NCI-H1694 treated with DMSO at 0.1 percent for 48 hours (cell line): ENCODE data around the gene RYK.
"Not testable (repeated sequence)": the region's sequence is repeated elsewhere in the genome, so short reads cannot be mapped to it uniquely, and the experiment has no call there.

Experiments
- DNase-seq: peaks from one replicate; lab custom pipeline; 2025; lab: John Stamatoyannopoulos, UW

Gene RYK

DNA sequence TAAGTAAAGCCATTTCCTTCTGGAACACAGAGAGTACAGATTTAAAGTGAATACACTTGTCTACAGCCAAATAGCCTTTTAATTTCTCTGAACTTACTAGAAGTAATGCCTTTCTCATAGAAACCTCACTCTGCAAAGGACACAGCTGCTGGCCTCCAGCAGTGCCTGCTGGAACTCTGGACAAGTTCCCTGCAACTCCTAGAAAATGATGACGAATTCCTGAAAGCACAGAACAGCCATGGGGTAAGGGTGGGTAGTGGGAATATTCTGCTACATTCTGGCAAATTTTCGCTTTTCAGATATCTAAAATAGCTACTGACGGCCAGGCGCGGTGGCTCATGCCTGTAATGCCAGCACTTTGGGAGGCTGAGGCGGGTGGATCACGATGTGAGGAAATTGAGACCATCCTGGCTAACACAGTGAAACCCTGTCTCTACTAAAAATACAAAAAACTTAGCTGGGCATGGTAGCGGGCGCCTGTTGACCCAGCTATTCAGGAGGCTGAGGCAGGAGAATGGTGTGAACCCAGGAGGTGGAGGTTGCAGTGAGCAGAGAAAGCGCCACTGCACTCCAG is 34.4 kb downstream of the RYK start:
- DNase-seq, result no peak

- no peak for DNase-seq
These were observed 36.4 kb downstream of the RYK start for GRCh38 chr3:134214239-134214638.

GRCh38 chr3:134212967-134213665 is 37.5 kb downstream of the RYK start:
- DNase-seq, result peak; percentile 42

GRCh38 chr3:134211797-134212196 is 38.9 kb downstream of the RYK start:
- DNase-seq, result peak; percentile 24

- peak; percentile 1 for DNase-seq
These were observed 45.2 kb downstream of the RYK start for GRCh38 chr3:134205451-134205850.

DNA sequence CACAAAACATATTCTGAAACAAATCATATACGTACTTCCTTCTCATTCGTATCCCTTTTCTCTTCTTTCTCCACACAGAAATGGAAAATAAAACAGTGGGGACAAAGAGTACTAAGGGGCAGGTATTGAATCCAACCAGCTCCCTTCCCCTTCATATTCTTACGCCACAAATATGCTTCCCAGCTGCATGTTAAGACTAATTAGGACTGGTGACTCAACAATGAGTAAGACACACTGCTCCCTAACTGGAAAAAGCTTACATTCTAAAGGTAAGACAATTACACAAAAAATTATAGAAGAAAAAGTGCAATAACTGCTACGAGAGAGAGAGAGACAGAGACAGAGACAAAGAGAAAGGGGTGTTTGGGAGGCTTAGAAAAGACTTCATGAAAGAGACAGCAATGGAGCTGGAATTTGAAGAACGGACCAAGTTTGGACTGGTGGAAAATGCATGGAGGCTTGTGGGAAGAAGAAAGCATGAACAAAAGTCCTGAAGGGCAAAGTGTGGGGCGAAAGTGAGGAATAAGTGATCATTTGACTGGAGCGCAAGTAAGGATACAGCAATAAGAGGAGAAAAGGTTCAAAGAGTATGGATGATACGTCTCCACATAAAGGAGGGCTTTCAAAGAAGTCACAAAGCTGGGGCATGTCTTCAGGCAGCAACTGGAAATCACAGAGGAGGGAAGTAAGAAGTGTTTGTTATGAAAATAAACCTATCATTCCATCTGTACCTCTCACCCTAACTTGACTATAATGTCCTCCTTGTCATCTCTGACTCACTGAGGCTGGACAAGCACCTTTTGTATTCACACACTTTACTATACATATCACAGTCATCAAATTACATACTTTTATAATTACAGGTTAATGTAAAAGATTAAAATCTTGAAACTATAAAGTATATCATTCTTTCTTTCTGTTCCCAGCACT is 49.2 kb downstream of the RYK start:
- no peak for DNase-seq

- DNase-seq, result not testable (repeated sequence)
These were observed 50.8 kb downstream of the RYK start for GRCh38 chr3:134199880-134200279.

DNA sequence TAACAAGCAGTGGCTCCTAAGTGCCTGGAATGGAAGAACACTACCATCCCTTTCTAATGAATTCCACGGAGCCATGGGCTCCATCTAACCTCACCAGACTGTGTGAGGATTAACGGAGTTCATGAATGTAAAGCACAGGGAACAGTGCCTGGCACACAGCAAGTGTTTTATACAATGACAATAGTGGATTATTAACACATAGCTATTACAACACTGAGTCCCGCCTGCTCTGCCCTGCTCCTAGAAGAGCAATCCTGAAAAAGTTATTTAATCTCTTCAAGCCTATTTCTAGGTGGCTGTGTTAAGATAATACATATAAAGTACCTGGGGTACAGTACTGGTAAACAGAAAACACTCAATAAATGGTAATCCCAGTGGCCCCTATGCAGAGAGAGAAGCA is 51.4 kb downstream of the RYK start:
- no peak for DNase-seq

DNA sequence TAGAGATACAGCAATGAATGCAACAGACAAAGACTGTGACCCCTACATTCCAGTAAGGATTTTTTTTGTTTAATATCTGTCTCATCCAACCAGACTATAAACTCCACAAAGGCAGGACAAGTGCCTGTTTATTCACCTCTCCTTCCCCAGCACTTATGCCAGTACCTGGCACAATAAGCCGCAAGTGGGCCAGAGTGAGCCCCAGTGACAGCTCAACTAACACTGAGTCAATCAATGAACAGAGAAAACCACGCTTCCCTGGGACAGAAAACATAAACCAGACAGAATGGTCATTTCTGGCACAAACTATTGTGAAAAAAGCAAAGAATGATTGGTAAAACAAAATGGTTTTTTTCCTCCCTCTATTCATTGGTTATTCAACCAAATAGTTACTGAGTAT is 52.2 kb downstream of the RYK start:
- DNase-seq, result no peak

GRCh38 chr3:134197681-134198261 is 52.9 kb downstream of the RYK start:
- peak; percentile 67 for DNase-seq

GRCh38 chr3:134194247-134194646 is 56.4 kb downstream of the RYK start:
- DNase-seq, result no peak

- DNase-seq, result no peak
These were observed 60.4 kb downstream of the RYK start for GRCh38 chr3:134190250-134190649.

- DNase-seq, result no peak
These were observed 60.8 kb downstream of the RYK start for GRCh38 chr3:134189849-134190248.

GRCh38 chr3:134186391-134186790 is 64.3 kb downstream of the RYK start:
- no peak for DNase-seq

- DNase-seq, result no peak
These were observed 69.9 kb downstream of the RYK start for GRCh38 chr3:134180761-134181160.

DNA sequence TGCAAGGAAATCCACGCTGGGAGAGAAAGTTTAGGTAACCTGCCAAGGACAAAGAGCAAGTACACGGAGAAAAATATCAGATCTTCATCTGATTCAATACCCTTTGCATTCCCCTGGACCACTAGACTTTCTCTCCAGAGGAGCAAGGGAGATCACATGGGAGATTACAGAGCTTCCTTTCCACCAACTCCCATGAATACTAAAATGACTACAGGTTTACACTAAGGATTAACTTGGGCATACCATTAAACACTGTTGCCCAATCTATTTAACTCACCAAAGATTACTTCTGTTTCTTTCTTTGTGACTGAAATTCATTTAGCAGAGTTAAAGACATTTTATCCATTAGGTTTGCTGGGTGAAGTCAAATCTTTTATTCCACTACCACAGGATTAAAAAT is 71.2 kb downstream of the RYK start:
- no peak for DNase-seq

DNA sequence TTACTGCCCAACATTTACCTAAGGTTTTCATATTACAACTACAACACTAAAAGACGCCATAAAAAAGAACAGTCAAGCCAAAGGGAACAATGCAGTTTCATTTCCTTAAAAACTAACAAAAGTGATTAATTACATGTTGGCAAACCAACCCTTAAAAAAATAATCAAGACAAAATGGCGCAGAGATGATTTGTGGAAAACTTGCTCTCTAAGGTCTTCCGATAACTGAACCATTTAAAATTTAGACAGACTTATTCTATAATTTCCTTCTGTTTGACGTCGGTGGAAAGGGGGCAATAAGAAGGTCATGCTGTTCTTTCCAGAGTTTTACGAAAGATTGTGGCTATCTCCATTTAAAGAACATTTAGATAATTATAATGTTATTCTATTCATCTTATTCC is 87.6 kb downstream of the RYK start:
- no peak for DNase-seq

GRCh38 chr3:134161898-134162615 is 88.6 kb downstream of the RYK start:
- DNase-seq, result no peak

DNA sequence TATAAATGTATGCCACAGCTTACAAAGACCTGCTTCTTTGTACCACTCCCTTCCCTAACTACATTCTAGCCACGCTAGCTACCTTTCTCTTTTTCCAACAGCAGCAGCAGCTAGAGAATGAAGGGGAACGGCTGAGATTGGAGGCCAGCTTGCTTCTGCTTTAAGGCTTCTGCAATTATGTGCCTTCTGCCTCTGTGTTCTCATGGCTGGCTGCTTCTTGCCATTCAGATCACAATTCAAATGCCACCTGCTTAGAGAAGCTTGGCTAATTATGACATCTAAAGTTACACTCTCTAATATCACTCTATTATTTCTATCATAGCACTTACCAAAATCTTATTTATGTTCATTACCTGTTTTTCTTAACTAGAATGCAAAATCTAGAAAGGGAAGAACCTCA is 95.2 kb downstream of the RYK start:
- no peak for DNase-seq

DNA sequence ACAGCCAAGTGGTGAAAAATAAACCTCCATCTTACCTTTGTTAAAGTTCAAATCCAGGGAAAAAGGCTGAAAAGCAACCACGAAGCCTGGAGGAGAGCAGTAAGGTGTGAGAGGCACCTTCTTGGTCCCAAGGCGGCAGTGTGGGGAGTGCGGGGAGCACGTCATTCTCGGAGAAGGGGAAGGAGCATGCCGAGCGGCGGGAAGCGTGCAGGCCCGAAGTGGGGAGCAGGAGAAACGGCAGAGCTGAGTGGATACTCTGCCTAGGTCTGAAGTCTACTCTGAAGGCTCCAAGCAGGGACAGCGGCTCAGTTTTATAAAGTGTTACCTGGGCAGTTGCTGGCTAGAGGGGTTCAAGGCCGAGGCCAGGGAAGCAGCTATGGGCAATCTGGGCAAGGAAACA is 96.9 kb downstream of the RYK start:
- no peak for DNase-seq

GRCh38 chr3:134150476-134150875 is 100.2 kb downstream of the RYK start:
- DNase-seq, result no peak

GRCh38 chr3:134149286-134149685 is 101.4 kb downstream of the RYK start:
- DNase-seq, result no peak
